Nephron (organoid): ENCODE data around the gene SLC6A11.

Experiments
- H3K27ac Mint-ChIP-seq, 3 experiments: 2 replicates each; pipeline ENCODE4 v1.8.0; 2020; ENCODE audit warnings: mixed read lengths in 3 of 3, mild to moderate bottlenecking in 2 of 3, moderate library complexity in 1 of 3
- H3K27me3 Mint-ChIP-seq: 2 replicates; pipeline ENCODE4 v1.8.0; 2021; ENCODE audit warnings: low read depth, mild to moderate bottlenecking, moderate library complexity, mixed read lengths
- H3K36me3 Mint-ChIP-seq: 2 replicates; pipeline ENCODE4 v1.8.0; 2020; ENCODE audit warnings: low read depth, mixed read lengths
- H3K4me1 Mint-ChIP-seq: 2 replicates; pipeline ENCODE4 v1.8.0; 2020; ENCODE audit warnings: mixed read lengths
- H3K4me3 Mint-ChIP-seq, 3 experiments: 2 replicates each; pipeline ENCODE4 v1.8.0; 2020; ENCODE audit warnings: mild to moderate bottlenecking in 3 of 3, mixed read lengths in 3 of 3, moderate library complexity in 2 of 3
- H3K9me3 Mint-ChIP-seq: 2 replicates; pipeline ENCODE4 v1.8.0; 2020; ENCODE audit warnings: mixed read lengths
- CTCF ChIP-seq, 3 experiments: fragments of 200-600 bp; sonication (generic); IDR thresholded peaks; one replicate each; pipeline ENCODE4 v1.5.0; 2021; ENCODE audit warnings: antibody characterized with exemption in 3 of 3; ENCODE audit not compliant: unreplicated experiment in 3 of 3

SLC6A11 gene

GRCh38 chr3:10988001-10988665 is 172.1 kb downstream of the SLC6A11 start:
- peaks cover 5% of the 10 kb centered on the region for H3K4me1 Mint-ChIP-seq
- peaks cover 72% of the 10 kb centered on the region for H3K27me3 Mint-ChIP-seq
- H3K27ac Mint-ChIP-seq = no peak overlapping the region
- TF ChIP-seq CTCF (IDR thresholded peaks at IDR 0.05; ENCODE audit: unreplicated experiment in 3 of 3) = no peak
- H3K9me3 Mint-ChIP-seq = no peaks in the 10 kb centered on the region
- no peaks in the 10 kb centered on the region for H3K36me3 Mint-ChIP-seq
- H3K4me3 Mint-ChIP-seq = no peak overlapping the region

- Mint-ChIP-seq H3K27ac (no peak overlapping the region), H3K36me3 (no peaks in the 10 kb centered on the region), H3K9me3 (no peaks in the 10 kb centered on the region), H3K4me3 (no peak overlapping the region), H3K27me3 (peaks cover 78% of the 10 kb centered on the region), H3K4me1 (peaks cover 5% of the 10 kb centered on the region)
- TF ChIP-seq CTCF (IDR thresholded peaks at IDR 0.05; ENCODE audit: unreplicated experiment in 3 of 3) = no peak
These were observed 173.0 kb downstream of the SLC6A11 start for GRCh38 chr3:10988991-10989484.
